ENCODE results near the gene ZNF71. TPM values are rescaled to one million over a fixed set of nuclear protein-coding genes. Genes with fewer than 3 reads are reported as not detected.
A peak's percentile ranks its signal among the peaks of the same experiment; 100 is the strongest.

The ZNF71 gene
- total RNA-seq: 1 to 10 TPM; 3.6 to 4.9 (median 4.7) TPM
- 10 to 100 TPM in 1 of 3 donors, 1 to 10 TPM in 2; 3.6 to 11.7 (median 4.7) TPM for polyA plus RNA-seq
- long read RNA-seq, donor 1, full-length matches to known transcripts: 4 of 8 reads
- long read RNA-seq, donor 1, partial matches to known transcripts: 0 of 8 reads
- long read RNA-seq, donor 1, other reads (novel, unspliced or antisense): 4 of 8 reads
- long read RNA-seq, donor 2, full-length matches to known transcripts: 13 of 26 reads
- long read RNA-seq, donor 2, partial matches to known transcripts: 10 of 26 reads
- long read RNA-seq, donor 2, other reads (novel, unspliced or antisense): 3 of 26 reads

DNA sequence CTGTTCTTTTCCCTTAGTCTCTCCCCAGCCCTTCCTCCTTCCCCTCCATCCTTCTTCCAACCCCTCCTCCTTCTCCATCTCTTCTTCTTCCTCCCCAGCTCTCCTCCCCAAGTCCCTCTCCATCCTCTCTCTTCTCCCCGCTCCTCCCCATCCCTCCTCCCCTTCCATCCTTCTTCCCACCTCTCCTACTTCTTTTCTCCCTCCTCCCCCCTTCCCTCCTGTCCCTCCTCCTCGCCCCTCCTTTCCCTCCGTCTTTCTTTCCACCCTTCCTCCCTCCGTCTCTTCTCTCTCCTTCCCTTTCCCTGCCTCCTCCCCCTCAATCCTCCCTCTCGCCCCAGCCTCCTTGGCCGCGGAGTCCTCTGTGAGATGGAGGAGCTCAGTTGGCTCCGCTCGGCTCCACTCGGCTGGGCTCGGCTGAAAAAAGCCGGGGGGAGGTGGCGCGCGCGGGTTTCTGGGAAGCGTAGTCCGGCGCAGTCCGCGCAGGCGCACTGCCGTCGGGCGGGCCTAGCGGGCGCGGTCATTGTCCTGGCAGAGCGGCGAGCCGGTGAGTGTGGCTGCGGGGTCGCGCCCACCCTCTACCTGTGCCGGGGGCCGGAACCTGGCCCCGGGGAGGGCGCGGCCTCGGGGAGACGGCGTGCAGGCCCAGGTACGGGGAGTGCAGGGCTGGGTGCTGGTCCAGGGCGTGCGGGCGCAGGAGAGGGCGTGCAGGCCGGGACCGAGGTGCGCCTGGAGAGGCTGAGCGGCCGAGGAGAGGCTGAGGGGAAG is at the start of gene ZNF71:
Gene ZNF71 (plus strand): TSS at position 520 of the 765 bp plus-strand sequence. CDS start 6,257 bp downstream, outside the sequence.
- no peaks in the 10 kb centered on the region for H3K4me1 ChIP-seq
- TF ChIP-seq CTCF (IDR thresholded peaks at IDR 0.05): no peak
- DNase-seq (peak; percentile 91 to 94), ATAC-seq (peak; percentile 96 to 100 (median 100))
- peaks cover 56% of the 10 kb centered on the region for H3K9me3 ChIP-seq
- peak within 1 kb of the TSS; percentile 98 for H3K4me3 ChIP-seq
- intact Hi-C loops (cut with DNase I): no loop called here
- no peaks in the 10 kb centered on the region for H3K27me3 ChIP-seq (ENCODE audit: insufficient read depth in 3 of 3, low read length in 2 of 3)
- WGBS, 3 donors: 0 to 1% (median 0%) methylated on average over 52 of the region's 52 CpGs
- peak within 1 kb of the TSS; percentile 58 for H3K27ac ChIP-seq
- peaks cover 0 to 17% of the 10 kb centered on the region in 2 donors for H3K36me3 ChIP-seq (ENCODE audit: insufficient read depth in 1 of 2, low read depth in 1 of 2)

GRCh38 chr19:56547535-56547934 is 47.6 kb upstream of the ZNF71 start:
- Histone ChIP-seq H3K36me3 (ENCODE audit: insufficient read depth in 1 of 2, low read depth in 1 of 2) (peaks cover 13 to 59% of the 10 kb centered on the region in 2 donors), H3K9me3 (peaks cover 96% of the 10 kb centered on the region), H3K27me3 (ENCODE audit: insufficient read depth in 3 of 3, low read length in 2 of 3) (no peaks in the 10 kb centered on the region), H3K27ac (no peak overlapping the region), H3K4me1 (no peaks in the 10 kb centered on the region), H3K4me3 (no peak overlapping the region)
- DNase-seq (no peak), ATAC-seq (no peak)
- intact Hi-C loops (cut with DNase I): no loop called here
- WGBS, 3 donors: 57 to 62% (median 62%) methylated on average over 6 of the region's 6 CpGs
- no peak for TF ChIP-seq CTCF (IDR thresholded peaks at IDR 0.05)

DNA sequence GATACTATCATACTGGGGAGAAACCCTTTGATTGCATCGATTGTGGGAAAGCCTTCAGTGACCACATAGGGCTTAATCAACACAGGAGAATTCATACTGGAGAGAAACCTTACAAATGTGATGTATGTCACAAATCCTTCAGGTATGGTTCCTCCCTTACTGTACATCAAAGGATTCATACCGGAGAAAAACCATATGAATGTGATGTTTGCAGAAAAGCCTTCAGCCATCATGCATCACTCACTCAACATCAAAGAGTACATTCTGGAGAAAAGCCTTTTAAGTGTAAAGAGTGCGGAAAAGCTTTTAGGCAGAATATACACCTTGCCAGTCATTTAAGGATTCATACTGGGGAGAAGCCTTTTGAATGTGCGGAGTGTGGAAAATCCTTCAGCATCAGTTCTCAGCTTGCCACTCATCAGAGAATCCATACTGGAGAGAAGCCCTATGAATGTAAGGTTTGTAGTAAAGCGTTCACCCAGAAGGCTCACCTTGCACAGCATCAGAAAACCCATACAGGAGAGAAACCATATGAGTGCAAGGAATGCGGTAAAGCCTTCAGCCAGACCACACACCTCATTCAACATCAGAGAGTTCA is 40.7 kb upstream of the ZNF71 start:
- Histone ChIP-seq H3K27me3 (ENCODE audit: insufficient read depth in 3 of 3, low read length in 2 of 3) (no peaks in the 10 kb centered on the region), H3K27ac (no peak overlapping the region), H3K4me3 (no peak overlapping the region), H3K9me3 (peaks cover 98% of the 10 kb centered on the region), H3K36me3 (ENCODE audit: insufficient read depth in 1 of 2, low read depth in 1 of 2) (peaks cover 24 to 54% of the 10 kb centered on the region in 2 donors), H3K4me1 (no peaks in the 10 kb centered on the region)
- ATAC-seq: no peak
- 83 to 98% (median 98%) methylated on average over 6 of the region's 6 CpGs for WGBS, 3 donors
- intact Hi-C loops (cut with DNase I): no loop called here
- no peak for DNase-seq
- TF ChIP-seq CTCF (IDR thresholded peaks at IDR 0.05): no peak

DNA sequence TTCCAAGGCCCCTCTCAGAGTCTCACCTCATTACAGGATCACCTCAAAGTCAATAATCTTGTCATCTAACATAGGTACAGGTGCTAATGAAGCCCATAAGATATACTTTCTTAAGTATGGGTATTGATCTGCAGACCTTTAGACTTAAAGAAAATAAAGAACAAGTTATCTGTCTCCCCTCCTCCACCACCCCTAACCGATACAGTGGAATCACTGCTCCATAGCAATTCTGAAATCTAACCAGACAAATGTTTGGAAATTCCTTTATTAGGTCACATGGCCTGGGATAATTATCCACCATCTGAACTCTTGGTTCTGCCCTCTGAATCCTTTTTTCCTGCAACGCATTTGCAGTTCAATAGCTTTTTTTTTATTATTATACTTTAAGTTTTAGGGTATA is 32.3 kb upstream of the ZNF71 start:
- peaks cover 79% of the 10 kb centered on the region for H3K9me3 ChIP-seq
- intact Hi-C loops (cut with DNase I): no loop called here
- ATAC-seq: no peak

More for the DNA sequence above, 32.3 kb upstream of the ZNF71 start:
- H3K27me3 ChIP-seq (ENCODE audit: insufficient read depth in 3 of 3, low read length in 2 of 3): no peaks in the 10 kb centered on the region
- 97 to 100% (median 99%) methylated on average over 2 of the region's 2 CpGs for WGBS, 3 donors
- H3K4me1 ChIP-seq: no peaks in the 10 kb centered on the region
- no peak for TF ChIP-seq CTCF (IDR thresholded peaks at IDR 0.05)
- no peak overlapping the region for H3K4me3 ChIP-seq
- H3K36me3 ChIP-seq (ENCODE audit: insufficient read depth in 1 of 2, low read depth in 1 of 2): peaks cover 9 to 10% of the 10 kb centered on the region in 2 donors
- H3K27ac ChIP-seq: no peak overlapping the region
- DNase-seq: no peak

All from psoas muscle (tissue), 8 donors.